HG03571 (cell line): Measurements from ENCODE around the gene GPRIN2.

Experiments
- ATAC-seq: cut with Tn5 transposase; IDR thresholded peaks from one replicate; pipeline ENCODE4 v1.9.1; 2021; ENCODE audit not compliant: unreplicated experiment

The GPRIN2 gene

DNA sequence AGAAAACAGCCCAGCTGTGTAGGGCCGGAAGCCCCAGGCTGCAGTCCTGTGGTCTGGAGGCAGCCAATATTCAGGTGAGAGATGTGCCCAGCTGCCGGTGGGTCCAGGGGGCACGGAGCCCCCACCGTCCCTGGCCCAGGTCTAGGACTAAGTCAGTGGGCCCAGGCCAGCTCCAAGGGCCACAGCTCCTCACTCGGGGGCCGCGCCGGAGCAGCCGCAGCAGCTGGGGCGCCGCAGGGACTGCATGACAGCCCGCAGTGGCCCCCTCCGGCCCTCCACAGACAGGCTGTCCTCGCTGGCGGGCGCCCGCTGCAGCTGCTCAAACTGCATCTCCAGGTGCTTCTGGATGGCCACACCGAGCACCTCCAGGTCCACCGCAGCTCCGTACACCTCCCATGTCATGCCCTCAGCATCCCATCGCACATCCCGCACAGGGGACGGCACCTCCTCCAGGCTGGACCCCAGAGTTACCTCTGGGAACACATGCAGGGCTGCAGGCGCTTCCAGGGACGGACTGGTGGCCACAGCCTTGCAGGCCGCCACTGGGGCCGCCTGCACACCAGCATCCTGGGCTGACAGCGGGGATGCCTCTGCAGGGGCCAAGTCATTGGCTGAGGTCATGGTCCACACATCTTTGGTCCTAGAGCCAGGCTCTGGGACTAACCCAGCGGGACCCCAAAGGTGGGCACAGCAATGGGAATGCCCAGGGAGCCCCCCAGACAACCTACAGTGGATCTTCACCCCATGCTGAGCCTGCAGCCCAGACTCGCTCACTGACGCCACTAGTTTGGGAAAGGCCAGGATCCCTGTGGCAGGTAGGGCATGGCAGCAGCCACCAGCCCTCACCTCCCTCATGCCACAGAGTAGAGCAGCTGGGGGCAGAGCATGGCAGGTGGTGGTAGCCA lies 7.0 kb downstream of the GPRIN2 start:
- ATAC-seq, result no peak

GRCh38 chr10:46548498-46549090 lies 7.9 kb downstream of the GPRIN2 start:
- no peak for ATAC-seq

DNA sequence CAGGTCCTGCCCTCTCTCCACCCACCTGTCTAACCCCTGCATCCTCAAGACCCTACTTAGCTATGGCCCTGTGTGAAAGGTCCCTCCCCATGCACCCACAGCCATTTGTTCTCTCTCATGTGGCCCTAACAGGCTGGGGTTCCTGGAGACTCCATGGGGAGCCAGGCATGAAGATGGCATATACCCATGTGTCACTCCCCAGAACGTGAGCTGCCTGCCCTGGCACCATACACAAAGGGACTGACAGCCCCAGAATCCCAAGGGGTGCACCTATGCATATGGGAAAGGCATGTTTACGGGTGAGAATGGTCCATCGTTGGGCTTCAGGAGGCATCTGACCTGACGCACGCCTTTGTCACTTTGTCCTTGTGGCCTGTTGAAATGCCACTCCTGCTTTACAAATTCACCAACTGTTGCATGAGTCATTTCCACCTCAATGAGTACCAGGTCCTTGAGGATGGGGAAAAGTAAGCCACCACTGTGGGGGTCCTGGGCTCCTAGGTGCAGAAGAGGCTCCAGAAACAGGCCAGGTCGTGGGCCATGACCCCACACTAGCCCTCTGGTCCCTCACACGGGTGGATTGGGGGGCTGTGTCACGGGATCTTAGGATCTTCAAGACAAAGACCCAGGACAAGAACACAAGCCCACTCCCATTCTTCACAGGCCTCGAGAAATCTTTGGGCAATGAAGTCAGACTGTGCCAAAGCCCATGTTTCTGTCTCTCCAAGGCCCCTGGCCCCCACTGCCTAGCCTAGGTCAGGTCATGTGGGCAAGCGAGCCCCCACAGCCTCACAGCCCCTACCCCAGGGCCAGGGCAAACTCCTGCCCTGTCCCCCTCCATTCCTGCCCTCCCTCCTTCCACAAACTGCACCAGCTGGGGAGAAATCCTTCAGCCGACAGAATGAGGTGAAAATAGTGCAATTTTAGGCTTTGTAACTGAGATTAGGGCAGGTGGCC lies 8.6 kb downstream of the GPRIN2 start:
- no peak for ATAC-seq

- no peak for ATAC-seq
These were observed 9.6 kb downstream of the GPRIN2 start for GRCh38 chr10:46546591-46547540.

DNA sequence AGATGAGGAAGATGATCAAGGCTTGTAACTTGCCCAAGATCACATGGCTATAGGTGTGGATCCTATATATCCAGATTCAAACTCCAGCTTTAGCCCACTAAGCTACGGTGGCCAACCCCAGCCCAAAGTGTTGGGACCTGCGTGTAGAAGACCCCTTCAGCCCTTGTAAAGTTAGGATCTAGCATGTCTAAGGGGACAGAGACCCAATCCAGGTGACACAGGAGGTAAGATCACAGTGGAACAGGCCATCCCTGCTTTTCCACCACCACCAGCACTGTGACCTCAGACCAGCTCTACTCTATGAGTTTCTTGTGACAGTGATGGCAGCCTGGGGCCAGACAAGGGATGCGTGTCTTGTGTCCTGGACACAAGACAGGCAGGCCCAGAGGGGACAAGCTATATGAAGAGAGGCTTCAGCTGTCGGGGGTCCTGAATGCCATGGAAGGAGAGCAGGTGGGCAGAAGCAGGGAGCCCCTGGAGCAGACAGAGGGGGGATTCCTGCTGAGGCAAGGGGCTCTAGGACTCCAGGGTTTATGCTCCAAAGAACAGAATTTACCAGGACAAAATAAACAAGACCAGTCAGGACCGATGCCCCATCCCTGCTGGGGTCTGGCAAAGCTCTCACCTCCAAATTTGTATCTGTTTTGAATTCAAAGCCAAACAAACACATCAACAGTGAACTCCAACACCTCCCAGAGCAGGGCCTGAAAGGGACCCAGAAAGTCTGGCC lies 10.4 kb downstream of the GPRIN2 start:
- ATAC-seq, result no peak

DNA sequence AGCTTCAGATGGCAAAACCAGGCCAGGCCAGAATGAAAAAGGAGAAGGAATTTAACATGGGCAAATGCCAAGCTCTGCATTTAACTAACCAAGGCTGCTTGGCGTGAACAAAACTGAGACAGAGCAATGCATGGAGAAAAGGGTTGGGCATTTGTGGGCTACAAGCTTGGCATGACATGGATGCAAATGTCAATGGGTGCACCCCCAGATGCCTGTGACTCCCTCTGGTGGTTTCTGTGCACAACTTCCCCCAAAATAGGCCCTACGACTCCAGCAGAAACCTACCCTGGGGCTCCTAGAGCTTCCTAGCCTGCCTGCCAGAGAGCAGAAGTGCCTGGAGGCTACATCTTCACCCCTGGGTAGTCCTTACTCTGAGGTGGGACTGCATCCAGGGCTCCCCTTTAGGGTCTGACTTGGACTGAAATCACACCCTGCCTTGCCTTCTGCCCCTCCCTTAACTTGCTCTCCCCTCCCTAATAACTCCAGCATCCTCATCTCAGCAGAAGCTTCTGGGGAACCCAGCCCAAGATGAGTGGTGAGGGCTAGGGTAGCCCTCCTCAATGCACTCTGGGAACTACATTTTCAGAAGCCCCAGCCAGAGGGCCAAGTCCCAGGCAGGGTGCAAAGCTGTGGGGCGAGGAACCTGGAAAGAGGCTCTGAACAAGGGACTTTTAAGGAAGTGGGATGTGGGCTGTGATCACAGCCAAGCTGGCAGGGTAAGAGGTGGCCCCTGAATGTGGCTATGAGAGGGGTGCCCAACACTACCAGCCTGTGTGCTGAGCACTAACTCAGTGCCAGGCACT lies 11.3 kb downstream of the GPRIN2 start:
- ATAC-seq, result no peak

- no peak for ATAC-seq
These were observed 12.7 kb downstream of the GPRIN2 start for GRCh38 chr10:46543466-46544377.

DNA sequence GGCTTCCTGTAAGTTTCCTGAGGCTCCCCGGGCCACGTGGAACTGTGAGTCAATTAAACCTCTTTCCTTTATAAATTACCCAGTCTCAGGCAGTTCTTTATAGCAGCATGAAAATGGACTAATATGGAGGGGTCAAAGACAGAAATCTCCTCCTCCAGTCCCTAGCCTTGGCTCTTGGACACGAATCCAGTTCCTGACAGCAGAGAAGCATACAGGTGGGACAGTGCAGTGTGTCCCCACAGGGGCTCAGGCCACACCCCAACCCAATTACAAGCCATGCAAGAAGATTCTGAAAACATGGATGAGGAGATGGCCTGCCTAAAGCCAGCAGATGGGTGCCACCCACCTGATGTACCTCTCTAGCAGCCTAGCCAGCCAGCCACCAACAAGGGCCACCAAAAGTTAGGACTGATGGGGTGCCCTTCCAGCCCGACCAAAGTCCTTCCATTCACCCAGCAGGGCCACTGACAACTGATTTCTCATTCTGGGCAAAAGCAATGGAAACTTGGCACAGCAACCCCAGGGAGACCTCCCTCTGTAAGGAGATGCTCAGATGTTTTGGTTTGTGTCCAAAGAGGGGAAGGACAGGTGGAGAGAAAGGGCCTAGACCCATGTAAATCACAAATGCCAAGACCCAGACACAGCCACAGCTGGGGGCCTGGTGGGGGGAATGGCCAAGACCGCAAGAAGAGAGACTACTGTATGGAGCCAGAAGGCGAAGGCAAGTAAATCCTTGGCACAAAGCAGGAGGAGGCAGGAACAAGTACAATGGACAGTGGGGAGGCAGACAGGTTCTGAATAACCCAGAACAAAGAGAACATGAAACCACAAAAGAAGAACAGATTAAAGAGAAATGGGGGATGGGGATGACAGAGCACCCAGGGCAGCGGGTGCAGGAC lies 13.6 kb downstream of the GPRIN2 start:
- ATAC-seq, result no peak

- ATAC-seq, result no peak
These were observed 14.5 kb downstream of the GPRIN2 start for GRCh38 chr10:46541735-46542566.

DNA sequence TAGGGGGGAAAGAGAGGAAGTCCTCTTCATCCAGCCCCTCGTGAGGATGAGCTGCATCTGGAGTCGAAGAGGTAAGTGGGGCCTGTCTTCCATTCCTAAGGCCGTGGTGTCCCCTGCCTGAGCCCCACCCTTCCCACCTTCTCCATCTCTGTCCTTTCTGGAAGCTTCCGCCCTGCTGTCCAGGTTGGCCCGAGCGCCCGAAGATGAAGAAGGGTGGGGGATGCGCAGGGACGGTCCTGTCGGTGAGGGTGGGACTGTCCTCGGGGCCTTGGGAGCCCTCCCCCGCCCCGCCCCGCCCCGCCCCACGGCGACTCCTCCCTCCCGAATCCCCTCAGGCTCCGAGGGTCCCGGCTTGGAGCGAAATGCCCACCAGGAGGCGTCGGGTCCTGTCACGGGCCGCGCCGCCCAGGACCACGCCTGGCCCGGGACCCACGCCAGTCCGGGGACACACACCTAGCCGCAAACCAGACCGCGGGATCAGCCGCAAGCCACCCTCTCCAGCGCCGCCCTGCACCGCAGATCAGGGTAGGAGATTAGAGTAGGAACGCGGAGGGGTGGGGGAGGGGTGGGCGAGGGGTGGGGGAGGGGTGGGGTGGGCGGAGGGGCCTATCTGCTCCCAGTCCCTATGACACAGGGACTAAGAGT lies 15.3 kb downstream of the GPRIN2 start:
- no peak for ATAC-seq

DNA sequence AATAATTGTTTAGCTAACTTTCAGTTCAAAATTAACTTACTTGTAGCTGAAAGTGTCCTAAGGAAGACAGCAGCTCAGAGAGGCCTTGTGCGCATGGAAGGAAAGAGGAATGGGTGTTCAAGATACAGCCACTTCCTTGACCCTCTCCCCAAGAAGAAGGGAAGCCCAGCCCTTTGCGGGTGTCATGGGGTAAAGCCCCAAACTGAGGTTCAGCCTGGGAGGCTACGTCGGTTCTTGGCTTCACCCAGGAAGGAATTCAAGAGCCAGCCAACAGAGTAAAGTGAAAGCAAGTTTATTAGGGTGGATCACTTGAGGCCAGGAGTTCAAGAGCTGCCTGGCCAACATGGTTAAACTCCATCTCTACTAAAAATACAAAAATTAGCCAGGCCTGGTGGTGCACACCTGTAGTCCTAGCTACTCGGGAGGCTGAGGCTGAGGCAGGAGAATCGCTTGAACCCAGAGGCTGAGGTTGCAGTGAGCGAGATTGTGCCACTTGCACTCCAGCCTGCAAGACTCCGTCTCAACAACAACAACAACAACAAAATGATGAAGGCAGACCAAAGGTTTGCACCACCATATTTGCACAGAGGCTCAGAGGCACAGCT lies 15.9 kb downstream of the GPRIN2 start:
- ATAC-seq, result no peak

- no peak for ATAC-seq
These were observed 16.7 kb downstream of the GPRIN2 start for GRCh38 chr10:46539596-46540411.

- no peak for ATAC-seq
These were observed 17.6 kb downstream of the GPRIN2 start for GRCh38 chr10:46538717-46539426.
